IMR-90 (cell line): ENCODE data around the gene SH3BGRL3.

Experiments used
- CTCF ChIP-seq: conservative IDR thresholded peaks from 2 replicates; pipeline ENCODE4 v1.5.1; 2012; ENCODE audit warnings: mild to moderate bottlenecking, low read depth, low read length, improper control_type of control experiment
- MAFK ChIP-seq: IDR thresholded peaks from 2 replicates; pipeline ENCODE4 v1.6.1; 2012; ENCODE audit warnings: low read depth, low read length, improper control_type of control experiment
- MAZ ChIP-seq: IDR thresholded peaks from 2 replicates; pipeline ENCODE4 v1.6.1; 2012; ENCODE audit warnings: low read depth, mild to moderate bottlenecking, low read length, improper control_type of control experiment, moderate library complexity, borderline replicate concordance
- MXI1 ChIP-seq: IDR thresholded peaks from 2 replicates; pipeline ENCODE4 v1.6.1; 2012; ENCODE audit warnings: low read depth, mild to moderate bottlenecking, low read length, moderate library complexity, borderline replicate concordance
- POLR2A ChIP-seq: IDR thresholded peaks from 2 replicates; pipeline ENCODE4 v1.6.1; 2012; ENCODE audit warnings: mild to moderate bottlenecking, low read depth, low read length
- RAD21 ChIP-seq: IDR thresholded peaks from 2 replicates; pipeline ENCODE4 v1.6.1; 2012; ENCODE audit warnings: low read length, improper control_type of control experiment
- RCOR1 ChIP-seq: IDR thresholded peaks from 2 replicates; pipeline ENCODE4 v1.6.1; 2012; ENCODE audit warnings: mild to moderate bottlenecking, low read length, improper control_type of control experiment; ENCODE audit not compliant: insufficient replicate concordance
- RFX5 ChIP-seq: IDR thresholded peaks from 2 replicates; pipeline ENCODE4 v1.8.0; 2012; ENCODE audit warnings: low read depth, mild to moderate bottlenecking, low read length, moderate library complexity
- SMC3 ChIP-seq: fragments of 150-350 bp; IDR thresholded peaks from 2 replicates; pipeline ENCODE4 v1.6.1; 2016; ENCODE audit warnings: low read depth, mild to moderate bottlenecking, antibody characterized with exemption, low read length, moderate library complexity
- TF ChIP-seq, protein P1 (sequence below): fragments of 150-350 bp; IDR thresholded peaks from 2 replicates; pipeline ENCODE4 v1.6.1; 2017; ENCODE audit warnings: mild to moderate bottlenecking, antibody characterized with exemption, low read length, low read depth
- TF ChIP-seq, protein P2 (sequence below): fragments of 150-350 bp; IDR thresholded peaks from 2 replicates; pipeline ENCODE4 v1.6.1; 2016; ENCODE audit warnings: low read depth, mild to moderate bottlenecking, low read length, moderate library complexity, borderline replicate concordance

DNA sequence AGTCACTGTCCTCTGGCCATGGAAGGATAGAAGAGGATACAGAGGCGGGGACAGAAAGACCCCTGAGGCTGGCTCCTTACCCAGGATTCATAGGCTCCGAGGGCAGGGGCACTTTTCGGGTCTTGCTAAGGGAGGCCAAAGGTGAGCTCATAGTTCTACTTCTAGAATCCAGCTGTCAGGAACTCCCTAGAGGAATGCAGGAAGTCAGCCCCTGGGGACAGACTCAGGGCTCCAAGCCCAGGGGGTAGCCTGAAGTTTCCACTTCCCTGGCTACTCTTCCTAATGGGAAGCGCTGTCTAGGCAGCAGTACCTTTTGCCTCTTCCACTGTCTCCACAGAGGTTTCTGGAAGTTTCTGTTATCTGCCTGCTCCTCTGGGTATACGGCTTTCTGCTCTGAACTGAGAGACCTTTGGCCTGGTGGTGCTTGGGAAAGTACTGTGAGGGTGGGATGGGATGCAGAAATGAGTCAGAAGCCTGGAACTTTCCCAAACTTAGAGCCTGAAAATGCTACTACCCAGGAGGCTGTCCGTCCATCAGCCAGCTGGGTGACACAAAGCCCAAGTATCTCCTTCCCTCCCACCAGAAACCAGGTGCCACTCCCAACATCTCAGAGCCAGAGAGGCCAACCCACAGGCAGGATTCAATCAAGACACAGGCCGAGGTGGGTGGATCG lies 23.0 kb downstream of the SH3BGRL3 start:
- TF ChIP-seq CTCF (no peak), RAD21 (no peak), SMC3 (no peak), RFX5 (no peak), RCOR1 (no peak), MAFK (no peak), POLR2A (no peak), MAZ (peak; percentile 19; the same call in 1 of the 2 replicates), MXI1 (no peak)
- TF ChIP-seq, protein P1, sequence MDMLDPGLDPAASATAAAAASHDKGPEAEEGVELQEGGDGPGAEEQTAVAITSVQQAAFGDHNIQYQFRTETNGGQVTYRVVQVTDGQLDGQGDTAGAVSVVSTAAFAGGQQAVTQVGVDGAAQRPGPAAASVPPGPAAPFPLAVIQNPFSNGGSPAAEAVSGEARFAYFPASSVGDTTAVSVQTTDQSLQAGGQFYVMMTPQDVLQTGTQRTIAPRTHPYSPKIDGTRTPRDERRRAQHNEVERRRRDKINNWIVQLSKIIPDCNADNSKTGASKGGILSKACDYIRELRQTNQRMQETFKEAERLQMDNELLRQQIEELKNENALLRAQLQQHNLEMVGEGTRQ, result no peak
- TF ChIP-seq, protein P2, sequence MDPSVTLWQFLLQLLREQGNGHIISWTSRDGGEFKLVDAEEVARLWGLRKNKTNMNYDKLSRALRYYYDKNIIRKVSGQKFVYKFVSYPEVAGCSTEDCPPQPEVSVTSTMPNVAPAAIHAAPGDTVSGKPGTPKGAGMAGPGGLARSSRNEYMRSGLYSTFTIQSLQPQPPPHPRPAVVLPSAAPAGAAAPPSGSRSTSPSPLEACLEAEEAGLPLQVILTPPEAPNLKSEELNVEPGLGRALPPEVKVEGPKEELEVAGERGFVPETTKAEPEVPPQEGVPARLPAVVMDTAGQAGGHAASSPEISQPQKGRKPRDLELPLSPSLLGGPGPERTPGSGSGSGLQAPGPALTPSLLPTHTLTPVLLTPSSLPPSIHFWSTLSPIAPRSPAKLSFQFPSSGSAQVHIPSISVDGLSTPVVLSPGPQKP, result no peak
